Parathyroid adenoma (tissue), 2 donors: ENCODE results near the gene PIH1D1.

ENCODE experiments used
- H2AFZ ChIP-seq: fragments of 300-600 bp; sonication (generic); one replicate; pipeline ENCODE4 v1.7.0; 2017; ENCODE audit warnings: antibody characterized with exemption, mild to moderate bottlenecking
- H3K27ac ChIP-seq: fragments of 300-600 bp; sonication (generic); one replicate; pipeline ENCODE4 v1.7.0; 2017
- H3K27me3 ChIP-seq: fragments of 300-600 bp; sonication (generic); one replicate; pipeline ENCODE4 v1.7.0; 2017; ENCODE audit warnings: low read length; ENCODE audit not compliant: control insufficient read depth, insufficient read depth
- H3K36me3 ChIP-seq: fragments of 300-600 bp; sonication (generic); one replicate; pipeline ENCODE4 v1.7.0; 2017; ENCODE audit warnings: low read length; ENCODE audit not compliant: control insufficient read depth, insufficient read depth
- H3K4me1 ChIP-seq: fragments of 300-600 bp; sonication (generic); one replicate; pipeline ENCODE4 v1.7.0; 2017; ENCODE audit warnings: control low read depth
- H3K4me2 ChIP-seq: fragments of 300-600 bp; sonication (generic); one replicate; pipeline ENCODE4 v1.7.0; 2017; ENCODE audit warnings: low read length
- H3K4me3 ChIP-seq: fragments of 300-600 bp; sonication (generic); one replicate; pipeline ENCODE4 v1.7.0; 2017; ENCODE audit warnings: low read depth, low read length
- H3K79me2 ChIP-seq: fragments of 300-600 bp; sonication (generic); one replicate; pipeline ENCODE4 v1.7.0; 2017; ENCODE audit warnings: control low read depth
- H3K9ac ChIP-seq: fragments of 300-600 bp; sonication (generic); one replicate; pipeline ENCODE4 v1.7.0; 2017; ENCODE audit warnings: mild to moderate bottlenecking
- H3K9me3 ChIP-seq: fragments of 300-600 bp; sonication (generic); one replicate; pipeline ENCODE4 v1.7.0; 2017; ENCODE audit warnings: low read length; ENCODE audit not compliant: control insufficient read depth
- CTCF ChIP-seq: fragments of 300-600 bp; sonication (generic); IDR thresholded peaks from one replicate; pipeline ENCODE4 v1.7.0; 2017; ENCODE audit warnings: antibody characterized with exemption, mild to moderate bottlenecking
- donor health status: primary hyperparathyroidism.

The PIH1D1 gene

GRCh38 chr19:49458567-49458903 lies 6.9 kb upstream of the PIH1D1 start:
- Histone ChIP-seq H3K9ac (no peak overlapping the region), H3K27ac (peak overlapping the region; percentile 42)

GRCh38 chr19:49456326-49456725 lies 4.7 kb upstream of the PIH1D1 start:
- no peaks in the 10 kb centered on the region for H3K9me3 ChIP-seq
- no peak overlapping the region for H2AFZ ChIP-seq
- H3K79me2 ChIP-seq, result no peaks in the 10 kb centered on the region
- no peaks in the 10 kb centered on the region for H3K4me1 ChIP-seq
- no peak overlapping the region for H3K4me2 ChIP-seq
- peak overlapping the region; percentile 36 for H3K27ac ChIP-seq
- H3K4me3 ChIP-seq, result no peak overlapping the region
- no peaks in the 10 kb centered on the region for H3K27me3 ChIP-seq
- no peak overlapping the region for H3K9ac ChIP-seq
- no peak for TF ChIP-seq CTCF
- no peaks in the 10 kb centered on the region for H3K36me3 ChIP-seq

More at GRCh38 chr19:49458567-49458903, 6.9 kb upstream of the PIH1D1 start:
- H2AFZ ChIP-seq, result no peak overlapping the region
- no peak overlapping the region for H3K4me3 ChIP-seq
- no peaks in the 10 kb centered on the region for H3K27me3 ChIP-seq
- no peaks in the 10 kb centered on the region for H3K79me2 ChIP-seq
- no peaks in the 10 kb centered on the region for H3K9me3 ChIP-seq
- no peaks in the 10 kb centered on the region for H3K36me3 ChIP-seq
- H3K4me2 ChIP-seq, result no peak overlapping the region
- no peaks in the 10 kb centered on the region for H3K4me1 ChIP-seq
- TF ChIP-seq CTCF, result no peak

- no peaks in the 10 kb centered on the region for H3K4me1 ChIP-seq
- H3K4me3 ChIP-seq, result no peak overlapping the region
- no peaks in the 10 kb centered on the region for H3K36me3 ChIP-seq
- no peak overlapping the region for H3K27ac ChIP-seq
- H2AFZ ChIP-seq, result no peak overlapping the region
- no peaks in the 10 kb centered on the region for H3K27me3 ChIP-seq
- H3K9ac ChIP-seq, result no peak overlapping the region
- H3K79me2 ChIP-seq, result no peaks in the 10 kb centered on the region
- no peak overlapping the region for H3K4me2 ChIP-seq
- TF ChIP-seq CTCF, result no peak
- H3K9me3 ChIP-seq, result no peaks in the 10 kb centered on the region
Observed at GRCh38 chr19:49455773-49456172, 4.2 kb upstream of the PIH1D1 start.

GRCh38 chr19:49453757-49454240 lies 2.2 kb upstream of the PIH1D1 start:
- Histone ChIP-seq H3K4me2 (peak overlapping the region; percentile 100), H3K4me3 (peak overlapping the region; percentile 96), H3K79me2 (no peaks in the 10 kb centered on the region), H3K9me3 (no peaks in the 10 kb centered on the region), H3K27me3 (no peaks in the 10 kb centered on the region), H3K27ac (peak overlapping the region; percentile 85), H3K9ac (peak overlapping the region; percentile 20), H3K4me1 (no peaks in the 10 kb centered on the region), H2AFZ (peak overlapping the region; percentile 75), H3K36me3 (no peaks in the 10 kb centered on the region)
- TF ChIP-seq CTCF, result no peak

GRCh38 chr19:49453013-49453756 lies 1.6 kb upstream of the PIH1D1 start, which contains the start of gene ALDH16A1:
Gene ALDH16A1 (plus strand): TSS chr19:49453225. CDS start chr19:49453332, 107 bp downstream.
- Histone ChIP-seq H3K9ac (peak within 1 kb of the TSS; percentile 20), H3K27ac (peak within 1 kb of the TSS; percentile 85), H3K4me3 (peak within 1 kb of the TSS; percentile 96), H3K4me1 (no peaks in the 10 kb centered on the region), H3K79me2 (no peaks in the 10 kb centered on the region), H3K4me2 (peak within 1 kb of the TSS; percentile 100), H3K27me3 (no peaks in the 10 kb centered on the region), H3K9me3 (no peaks in the 10 kb centered on the region), H2AFZ (peak within 1 kb of the TSS; percentile 95), H3K36me3 (no peaks in the 10 kb centered on the region)
- TF ChIP-seq CTCF, result no peak
